Endodermal cell (in vitro differentiated cells): ENCODE results near the gene GRIK5. TPM values are rescaled to one million over a fixed set of nuclear protein-coding genes. Genes with fewer than 3 reads are reported as not detected.

Source experiments
- DNase-seq: peaks from one replicate; pipeline ENCODE4 v3.0.0-alpha.2; 2017
- H3K27ac ChIP-seq: 2 replicates; pipeline ENCODE4 v1.5.1; 2013; ENCODE audit warnings: mild to moderate bottlenecking, low read depth, low read length, moderate library complexity
- H3K27me3 ChIP-seq: 2 replicates; pipeline ENCODE4 v1.6.1; 2013; ENCODE audit warnings: mild to moderate bottlenecking, low read length, moderate library complexity; ENCODE audit not compliant: insufficient read depth, control insufficient read depth, poor library complexity, severe bottlenecking
- H3K36me3 ChIP-seq: 2 replicates; pipeline ENCODE4 v1.7.0; 2013; ENCODE audit warnings: mild to moderate bottlenecking, low read length, moderate library complexity; ENCODE audit not compliant: control insufficient read depth, insufficient read depth
- H3K4me1 ChIP-seq: one replicate; pipeline ENCODE4 v1.7.0; 2013; ENCODE audit warnings: low read length; ENCODE audit not compliant: control insufficient read depth, insufficient read depth
- H3K4me3 ChIP-seq: 2 replicates; pipeline ENCODE4 v1.5.1; 2013; ENCODE audit warnings: mild to moderate bottlenecking, low read length, moderate library complexity
- H3K9ac ChIP-seq: 2 replicates; pipeline ENCODE4 v1.6.1; 2013; ENCODE audit warnings: mild to moderate bottlenecking, low read length, moderate library complexity; ENCODE audit not compliant: poor library complexity, severe bottlenecking; ENCODE audit errors: extremely low read depth
- H3K9me3 ChIP-seq: 2 replicates; pipeline ENCODE4 v1.6.1; 2013; ENCODE audit warnings: mild to moderate bottlenecking, low read length, moderate library complexity; ENCODE audit not compliant: control insufficient read depth
- H3K27ac Mint-ChIP-seq: 2 replicates; pipeline ENCODE4 v1.8.0; 2020; ENCODE audit warnings: mixed read lengths
- H3K27me3 Mint-ChIP-seq: 2 replicates; pipeline ENCODE4 v1.8.0; 2021; ENCODE audit warnings: mild to moderate bottlenecking, mixed read lengths; ENCODE audit not compliant: insufficient read depth
- H3K36me3 Mint-ChIP-seq: 2 replicates; pipeline ENCODE4 v1.8.0; 2020; ENCODE audit warnings: low read depth, mixed read lengths
- H3K4me1 Mint-ChIP-seq: 2 replicates; pipeline ENCODE4 v1.8.0; 2020; ENCODE audit warnings: mixed read lengths
- H3K4me3 Mint-ChIP-seq: 2 replicates; pipeline ENCODE4 v1.8.0; 2020; ENCODE audit warnings: mild to moderate bottlenecking, moderate library complexity, mixed read lengths
- H3K9me3 Mint-ChIP-seq: 2 replicates; pipeline ENCODE4 v1.8.0; 2020; ENCODE audit warnings: mild to moderate bottlenecking, mixed read lengths
- WGBS, 2 experiments: methylation state at CpG; one replicate each; pipeline versions ENCODE4 v1.1.5 to v1.1.7; 2013; ENCODE audit warnings: missing lambda C conversion rate in 2 of 2, mixed read lengths in 1 of 2; ENCODE audit not compliant: insufficient coverage in 1 of 2, insufficient read length in 1 of 2; 5-methylcytosine and 5-hydroxymethylcytosine counted together
- total RNA-seq, 2 donors: library from RNA; stranded (reverse); fragmentation: NEBNext Ultra II Directional in 1 of 2; extraction: Animal tissue kit (Norgen Biotek cat#: 25700) in 1 of 2; gene quantifications; 2 replicates in 1 of 2; 3 replicates in 1 of 2; pipeline ENCODE4 v1.2.1, GENCODE V29; 2021
- TF ChIP-seq, protein P1 (sequence below): fragments of 200-600 bp; sonication (generic); conservative IDR thresholded peaks from 2 replicates; pipeline ENCODE4 v1.5.0; 2021; ENCODE audit warnings: antibody characterized with exemption, mild to moderate bottlenecking

GRIK5 gene
- total RNA-seq, 2 donors from 2014 or later = 21.6 to 38.7 TPM

DNA sequence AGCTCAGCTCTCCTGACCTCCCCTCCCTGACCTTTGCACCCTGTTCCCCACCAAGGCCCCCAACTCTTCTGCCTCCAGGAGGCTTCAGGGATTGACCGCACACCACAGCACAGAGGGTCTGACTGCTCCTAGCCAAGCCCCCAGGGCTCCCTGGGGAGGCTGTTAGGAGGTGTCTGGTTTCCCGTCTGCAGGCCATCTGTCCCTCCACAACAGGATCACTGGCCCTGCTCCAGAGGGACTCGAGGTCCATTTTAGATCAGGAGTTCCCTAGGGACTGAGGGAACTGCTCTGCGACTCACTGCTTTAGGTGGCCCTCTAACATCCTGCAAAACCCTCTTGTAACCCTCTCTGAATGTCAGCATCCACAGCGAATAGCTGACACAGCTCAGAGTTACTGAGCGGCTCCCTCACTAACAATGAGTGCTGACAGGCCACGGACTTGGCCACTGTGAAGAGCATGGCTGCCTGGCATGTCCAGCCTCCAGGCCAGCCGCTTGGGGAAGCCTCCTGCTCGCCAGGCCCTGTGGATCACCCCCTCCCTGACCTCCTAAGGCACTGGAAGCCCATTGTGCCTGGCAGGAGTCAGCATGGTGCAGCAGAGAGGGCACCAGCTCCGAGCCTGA is 17.7 kb downstream of the GRIK5 start:
- DNase-seq = no peak
- Mint-ChIP-seq H3K27me3 (no peaks in the 10 kb centered on the region), H3K4me3 (no peak overlapping the region), H3K4me1 (no peaks in the 10 kb centered on the region), H3K9me3 (no peaks in the 10 kb centered on the region), H3K27ac (no peak overlapping the region), H3K36me3 (peaks cover 30% of the 10 kb centered on the region)
- H3K9me3 ChIP-seq = no peaks in the 10 kb centered on the region
- no peaks in the 10 kb centered on the region for H3K27me3 ChIP-seq
- no peak overlapping the region for H3K4me3 ChIP-seq
- H3K9ac ChIP-seq = no peak overlapping the region
- peaks cover 6% of the 10 kb centered on the region for H3K36me3 ChIP-seq
- no peaks in the 10 kb centered on the region for H3K4me1 ChIP-seq
- 86 to 91% methylated on average over 8 to 10 of the region's 10 CpGs for WGBS, 2 experiments
- TF ChIP-seq, protein P1, sequence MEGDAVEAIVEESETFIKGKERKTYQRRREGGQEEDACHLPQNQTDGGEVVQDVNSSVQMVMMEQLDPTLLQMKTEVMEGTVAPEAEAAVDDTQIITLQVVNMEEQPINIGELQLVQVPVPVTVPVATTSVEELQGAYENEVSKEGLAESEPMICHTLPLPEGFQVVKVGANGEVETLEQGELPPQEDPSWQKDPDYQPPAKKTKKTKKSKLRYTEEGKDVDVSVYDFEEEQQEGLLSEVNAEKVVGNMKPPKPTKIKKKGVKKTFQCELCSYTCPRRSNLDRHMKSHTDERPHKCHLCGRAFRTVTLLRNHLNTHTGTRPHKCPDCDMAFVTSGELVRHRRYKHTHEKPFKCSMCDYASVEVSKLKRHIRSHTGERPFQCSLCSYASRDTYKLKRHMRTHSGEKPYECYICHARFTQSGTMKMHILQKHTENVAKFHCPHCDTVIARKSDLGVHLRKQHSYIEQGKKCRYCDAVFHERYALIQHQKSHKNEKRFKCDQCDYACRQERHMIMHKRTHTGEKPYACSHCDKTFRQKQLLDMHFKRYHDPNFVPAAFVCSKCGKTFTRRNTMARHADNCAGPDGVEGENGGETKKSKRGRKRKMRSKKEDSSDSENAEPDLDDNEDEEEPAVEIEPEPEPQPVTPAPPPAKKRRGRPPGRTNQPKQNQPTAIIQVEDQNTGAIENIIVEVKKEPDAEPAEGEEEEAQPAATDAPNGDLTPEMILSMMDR = no peak
- H3K27ac ChIP-seq = peak overlapping the region; percentile 44

DNA sequence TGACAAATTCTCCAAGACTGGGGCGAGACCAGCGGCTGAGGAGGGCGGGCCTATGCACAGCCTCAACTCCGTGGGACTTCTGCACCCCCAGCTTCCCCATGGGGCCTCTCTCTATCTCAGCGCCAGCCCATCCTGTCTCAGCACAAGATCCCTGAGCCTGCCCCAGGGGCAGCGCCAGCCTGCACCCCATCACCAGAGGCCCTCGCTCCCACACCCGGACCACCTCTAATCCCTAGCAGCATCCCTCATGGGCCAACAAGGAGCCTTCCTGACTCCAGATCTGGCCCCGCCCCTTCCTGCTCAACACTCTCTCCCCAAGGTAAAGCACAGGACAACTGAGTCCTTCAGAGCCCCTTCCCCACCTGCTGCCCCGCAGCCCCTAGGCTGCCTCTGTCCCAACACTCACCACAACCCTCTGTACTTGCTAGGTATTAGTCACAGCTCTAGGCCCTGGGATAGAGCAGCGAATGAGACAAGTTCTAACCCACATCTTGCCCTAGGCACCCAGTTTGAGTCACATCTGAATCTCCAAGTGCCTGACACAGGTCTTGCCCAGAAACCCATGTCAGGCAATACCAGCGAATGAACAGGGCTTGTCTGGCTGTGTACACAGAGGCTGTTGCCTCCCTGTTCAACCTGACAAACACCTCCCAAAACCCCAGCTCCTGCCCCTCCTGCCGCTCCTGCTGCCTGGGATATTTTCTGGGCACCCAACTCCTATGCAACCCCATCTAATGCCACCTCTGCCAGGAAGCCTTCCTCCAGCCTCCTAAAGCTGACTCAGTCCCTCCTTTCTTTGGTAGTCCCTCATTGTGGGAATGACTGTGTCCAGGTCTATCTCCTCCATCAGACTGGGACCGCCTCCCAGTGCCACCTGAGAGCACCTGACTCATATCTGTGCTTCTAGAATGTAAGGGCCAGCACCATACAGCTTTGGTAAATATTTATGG is 18.6 kb downstream of the GRIK5 start:
- Mint-ChIP-seq H3K4me3 (no peak overlapping the region), H3K36me3 (peaks cover 27% of the 10 kb centered on the region), H3K9me3 (no peaks in the 10 kb centered on the region), H3K27ac (no peak overlapping the region), H3K27me3 (no peaks in the 10 kb centered on the region), H3K4me1 (no peaks in the 10 kb centered on the region)
- Histone ChIP-seq H3K27ac (no peak overlapping the region), H3K4me3 (no peak overlapping the region), H3K9me3 (no peaks in the 10 kb centered on the region), H3K9ac (no peak overlapping the region), H3K36me3 (no peaks in the 10 kb centered on the region), H3K4me1 (no peaks in the 10 kb centered on the region), H3K27me3 (no peaks in the 10 kb centered on the region)
- WGBS, 2 experiments = 89% methylated on average over 8 to 14 of the region's 14 CpGs
- TF ChIP-seq, protein P1 = no peak
- no peak for DNase-seq

DNA sequence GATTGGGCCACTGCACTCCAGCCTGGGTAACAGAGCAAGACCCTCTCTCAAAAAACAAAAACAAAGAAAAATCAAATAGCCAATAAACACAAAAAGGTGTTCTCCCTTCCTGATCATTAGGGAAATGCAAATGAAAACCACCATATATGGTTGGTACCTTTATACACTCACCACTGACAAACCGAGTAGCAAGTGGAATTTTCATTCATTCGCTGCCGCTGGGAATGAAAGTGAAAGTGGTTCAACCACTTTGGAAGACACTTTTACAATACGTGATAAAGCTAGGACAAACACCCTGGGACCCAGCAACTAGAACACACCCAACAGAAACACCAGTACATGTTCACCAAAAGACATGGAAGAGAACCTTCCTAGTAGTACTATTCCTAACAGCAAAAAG is 21.0 kb downstream of the GRIK5 start:
- Mint-ChIP-seq H3K27me3 (no peaks in the 10 kb centered on the region), H3K4me3 (no peak overlapping the region), H3K27ac (no peak overlapping the region), H3K36me3 (peaks cover 11% of the 10 kb centered on the region), H3K4me1 (peaks cover under 1% of the 10 kb centered on the region), H3K9me3 (no peaks in the 10 kb centered on the region)
- WGBS, 2 experiments = 97 to 100% methylated on average over 3 to 4 of the region's 4 CpGs
- Histone ChIP-seq H3K36me3 (no peaks in the 10 kb centered on the region), H3K27me3 (no peaks in the 10 kb centered on the region), H3K9ac (no peak overlapping the region), H3K9me3 (no peaks in the 10 kb centered on the region), H3K4me3 (no peak overlapping the region), H3K4me1 (no peaks in the 10 kb centered on the region), H3K27ac (no peak overlapping the region)
- TF ChIP-seq, protein P1 = no peak
- no peak for DNase-seq
